ENCODE data around the gene C3orf18. TPM values are rescaled to one million over a fixed set of nuclear protein-coding genes. Genes with fewer than 3 reads are reported as not detected.

C3orf18 gene
- total and polyA plus RNA-seq, 9 of the 15 experiments (the other 6 are each of a cell fraction or from before 2014, with no cell fraction given), result 0.01 to 2.3 (median 0.94) TPM

GRCh38 chr3:50573566-50574443 is 6.3 kb upstream of the C3orf18 start:
- intact Hi-C loops (cut with micrococcal nuclease) (no loop called here), in situ Hi-C loops (cut with MboI) (loop anchor here (5.0 kb wide), 1 partner anchor 83 kb away; no protein-coding TSS in a partner anchor)
- Histone ChIP-seq H3K4me3 (no peak overlapping the region), H3K36me3 (ENCODE audit: control insufficient read depth, insufficient read depth, low read length) (peaks cover 39% of the 10 kb centered on the region; the same call in 2 of the 3 replicates), H3K79me2 (ENCODE audit: control insufficient read depth, insufficient read depth, low read length) (peaks cover 15% of the 10 kb centered on the region), H3K27me3 (ENCODE audit: control insufficient read depth in 2 of 2, insufficient read depth in 2 of 2, low read length in 2 of 2) (no peaks in the 10 kb centered on the region), H4K20me1 (replicated peaks; ENCODE audit: control insufficient read depth, insufficient read depth, low read length) (no peaks in the 10 kb centered on the region), H3K9me1 (ENCODE audit: control insufficient read depth, insufficient read depth, low read length) (no peaks in the 10 kb centered on the region), H3K27ac (ENCODE audit: extremely low read depth, low read depth, low read length) (peak overlapping the region; percentile 57; the same call in 2 of the 3 replicates), H3K9me3 (replicated peaks; ENCODE audit: control insufficient read depth, insufficient read depth, low read depth, low read length) (no peaks in the 10 kb centered on the region), H3K4me1 (replicated peaks in 1 of 2; ENCODE audit: control insufficient read depth in 2 of 2, insufficient read depth in 2 of 2, low read length in 2 of 2) (peaks cover 46 to 58% of the 10 kb centered on the region in 2 experiments; a peak in 4 of 5 replicates), H3K4me2 (ENCODE audit: insufficient read depth, low read length) (peak overlapping the region; percentile 4; the same call in 1 of the 2 replicates), H3K9ac (ENCODE audit: insufficient read depth in 1 of 2, low read depth in 2 of 2, low read length in 2 of 2) (peak overlapping the region; percentile 28 to 84; a peak in 3 of 4 replicates), H2AFZ (ENCODE audit: low read depth, low read length) (no peak overlapping the region)
- POLR2A ChIA-PET, result interaction anchor here (1.0 to 1.2 kb wide), 3 partner anchors 15 to 39 kb away, joined by 3 read pairs; no protein-coding TSS in a partner anchor
- no TSS peak for BruUV-seq (replicated peaks)
- DNase-seq (ENCODE audit: extremely low read depth in 1 of 4, low spot score in 3 of 4), result peak; percentile 30 to 57 (median 42)
- CTCF ChIA-PET (ENCODE audit: low intra/inter-chr PET ratio), result interaction anchor here (5.6 kb wide), 1 partner anchor 40 kb away, joined by 56 read pairs; the partner anchor contains the start of genes CISH and MAPKAPK3
- WGBS (ENCODE audit: insufficient coverage, low coverage, missing lambda C conversion rate), result 27% methylated on average over 5 of the region's 8 CpGs
- peak; percentile 48 for ATAC-seq
- peak; percentile 80 for FAIRE-seq
- peak; percentile 57; the same call in 1 of the 2 replicates for TF ChIP-seq ETV1 (tag; conservative IDR thresholded peaks at IDR 0.05; ENCODE audit: low read depth)
- TF ChIP-seq ZNF324 (CRISPR knock-in tag; IDR thresholded peaks at IDR 0.05), result no peak
- peak; percentile 20 to 59 (median 24); a peak in 3 of 6 replicates for TF ChIP-seq CTCF (IDR thresholded peaks at IDR 0.05 in 2 of 3, conservative IDR thresholded peaks at IDR 0.05 in 1 of 3; ENCODE audit: insufficient read depth in 2 of 3, low read depth in 1 of 3, low read length in 3 of 3)
- 0 out of 2 replicates have a peak, but pooled peaks have one; percentile 42 for TF ChIP-seq SMAD4 (CRISPR knock-in tag; conservative IDR thresholded peaks at IDR 0.05)
- TF ChIP-seq ZNF592 (IDR thresholded peaks at IDR 0.05), result peak; percentile 87
- TF ChIP-seq RAD21 (CRISPR knock-in tag; conservative IDR thresholded peaks at IDR 0.05 in 1 of 2, IDR thresholded peaks at IDR 0.05 in 1 of 2), result peak in 1 of 2 experiments; percentile 61; a peak in 3 of 4 replicates
